Measurements from ENCODE around the gene COL23A1.

Gene COL23A1

GRCh38 chr5:178576591-178577351 lies 13.4 kb downstream of the COL23A1 start:
- ChIA-PET CTCF (no interaction called here), POLR2A (ENCODE audit: low non-redundant PET) (no interaction called here)
- DNase-seq (ENCODE audit: low spot score), result no peak
- TF ChIP-seq CTCF (conservative IDR thresholded peaks at IDR 0.05; ENCODE audit: low read depth), result no peak
- H3K27ac ChIP-seq, result no peak overlapping the region

DNA sequence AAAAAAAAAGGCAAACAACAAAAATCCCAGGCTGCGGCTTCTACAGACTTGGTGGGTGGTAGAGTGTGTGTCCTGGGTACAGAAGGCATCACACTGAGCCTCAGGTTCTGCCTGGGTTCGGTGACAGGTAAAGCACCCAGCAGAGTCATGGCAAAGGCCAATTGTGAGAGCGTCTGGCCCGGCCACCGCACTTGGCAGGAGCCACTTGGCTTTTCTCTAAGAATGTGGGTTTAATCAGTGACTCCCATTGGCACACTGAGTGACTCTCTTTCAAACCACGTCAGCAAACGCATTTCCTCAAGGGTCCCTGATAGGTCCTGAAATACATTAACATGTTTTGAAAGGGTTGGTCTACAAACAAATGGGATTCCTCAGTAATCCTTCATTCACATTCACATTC lies 17.0 kb downstream of the COL23A1 start:
- TF ChIP-seq CTCF (conservative IDR thresholded peaks at IDR 0.05; ENCODE audit: low read depth), result no peak
- no peak overlapping the region for H3K27ac ChIP-seq
- no peak for DNase-seq (ENCODE audit: low spot score)
- ChIA-PET POLR2A (ENCODE audit: low non-redundant PET) (no interaction called here), CTCF (interaction anchor here (0.6 to 1.0 kb wide), 2 partner anchors 293 to 585 kb away, joined by 3 read pairs; no protein-coding TSS in a partner anchor)

- POLR2A ChIA-PET (ENCODE audit: low non-redundant PET), result interaction anchor here (0.6 kb wide), 1 partner anchor 10 kb away, joined by 6 read pairs; no protein-coding TSS in a partner anchor
- DNase-seq (ENCODE audit: low spot score), result no peak
- no peak for TF ChIP-seq CTCF (conservative IDR thresholded peaks at IDR 0.05; ENCODE audit: low read depth)
- no peak overlapping the region for H3K27ac ChIP-seq
- CTCF ChIA-PET, result interaction anchor here (0.6 to 1.0 kb wide), 2 partner anchors 292 to 584 kb away, joined by 3 read pairs; no protein-coding TSS in a partner anchor
Measured at GRCh38 chr5:178572617-178573016, 17.6 kb downstream of the COL23A1 start.

DNA sequence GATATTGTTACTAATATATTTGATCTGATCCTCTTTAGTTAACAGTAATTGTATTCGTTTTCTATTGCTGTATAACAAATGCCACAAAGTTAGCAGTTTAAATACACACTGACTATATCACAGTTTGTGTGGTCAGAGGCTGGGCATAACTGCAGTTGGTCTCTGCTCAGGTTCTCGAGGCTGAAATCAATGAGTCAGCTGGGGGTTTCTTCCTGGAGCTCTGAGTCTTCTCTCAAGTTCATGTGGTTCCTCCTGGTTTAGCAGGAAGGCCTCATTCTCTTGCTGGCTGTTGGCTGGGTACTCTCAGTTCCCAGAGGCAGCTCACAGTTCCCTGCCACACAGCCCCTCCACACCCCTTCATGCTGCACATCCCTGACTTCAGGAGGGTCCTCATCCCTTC lies 20.7 kb downstream of the COL23A1 start:
- no peak for TF ChIP-seq CTCF (conservative IDR thresholded peaks at IDR 0.05; ENCODE audit: low read depth)
- H3K27ac ChIP-seq, result no peak overlapping the region
- no peak for DNase-seq (ENCODE audit: low spot score)
- POLR2A ChIA-PET (ENCODE audit: low non-redundant PET), result no interaction called here
- CTCF ChIA-PET, result interaction anchor here (0.6 kb wide), 1 partner anchor 392 kb away, joined by 3 read pairs; no protein-coding TSS in a partner anchor

GRCh38 chr5:178564811-178565550 lies 25.2 kb downstream of the COL23A1 start:
- no peak for TF ChIP-seq CTCF (conservative IDR thresholded peaks at IDR 0.05; ENCODE audit: low read depth)
- no peak for DNase-seq (ENCODE audit: low spot score)
- ChIA-PET POLR2A (ENCODE audit: low non-redundant PET) (no interaction called here), CTCF (no interaction called here)
- no peak overlapping the region for H3K27ac ChIP-seq

GRCh38 chr5:178564397-178564796 lies 25.8 kb downstream of the COL23A1 start:
- DNase-seq (ENCODE audit: low spot score), result no peak
- H3K27ac ChIP-seq, result no peak overlapping the region
- ChIA-PET POLR2A (ENCODE audit: low non-redundant PET) (no interaction called here), CTCF (interaction anchor here (1.0 kb wide), 1 partner anchor 281 kb away, joined by 3 read pairs; no protein-coding TSS in a partner anchor)
- no peak for TF ChIP-seq CTCF (conservative IDR thresholded peaks at IDR 0.05; ENCODE audit: low read depth)
